Pancreas (tissue), 10 donors: Measurements from ENCODE around the gene NRCAM. TPM values are rescaled to one million over a fixed set of nuclear protein-coding genes. Genes with fewer than 3 reads are reported as not detected.

Source experiments
- ATAC-seq, 4 donors: fragments of 200-7000 bp; cut with Tn5 transposase; one replicate each; pipeline versions ENCODE4 v1.8.0 to v1.9.1; 2020; ENCODE audit warnings: mild to moderate bottlenecking in 4 of 4, moderate library complexity in 4 of 4
- DNase-seq, 6 donors: peaks; one replicate each; pipeline ENCODE4 v3.0.0-alpha.2; 2020
- FAIRE-seq: peaks from 2 replicates; lab custom pipeline; 2012; peaks lifted over from hg19 to GRCh38; lab: Jason Lieb, UNC
- H3K27ac ChIP-seq, 4 donors: fragments of 200-600 bp; sonication (generic); 1 replicate in 3 of 4; 2 replicates in 1 of 4; pipeline versions ENCODE4 v1.5.0 to v1.8.0; 2020
- H3K27me3 ChIP-seq, 4 donors: fragments of 200-600 bp; one replicate each; pipeline ENCODE4 v1.8.0; 2021
- H3K36me3 ChIP-seq, 3 donors: fragments of 200-600 bp; sonication (generic) in 1 of 3; one replicate each; pipeline versions ENCODE4 v1.5.0 to v1.8.0; 2020 to 2021
- H3K4me1 ChIP-seq, 3 donors: fragments of 200-600 bp; one replicate each; pipeline ENCODE4 v1.8.0; 2021
- H3K4me3 ChIP-seq, 4 donors: fragments of 200-600 bp; sonication (generic) in 2 of 4; one replicate each; pipeline versions ENCODE4 v1.5.0 to v1.8.0; 2020 to 2021
- H3K9me3 ChIP-seq, 4 donors: fragments of 200-600 bp; one replicate each; pipeline ENCODE4 v1.8.0; 2021
- WGBS, 2 donors: extraction: QIAGEN DNeasy Blood & Tissue Kit; methylation state at CpG; one replicate each; pipeline ENCODE4 v1.1.7; 2013; 5-methylcytosine and 5-hydroxymethylcytosine counted together
- intact Hi-C, 3 donors: fragments of 100-400 bp; cut with DNase I; formaldehyde crosslinking; loops; one replicate each; pipeline versions ENCODE4 v1.11.1 to v1.14.2; 2022
- polyA plus RNA-seq, 2 donors: library from polyadenylated mRNA; stranded (reverse); fragments of 200-250 nt; gene quantifications; one replicate each; pipeline ENCODE4 v1.2.3, GENCODE V29; 2013
- total RNA-seq, 6 donors: library from RNA; stranded (reverse); fragmentation: NEBNext Ultra II Directional in 4 of 6; extraction: Animal tissue kit (Norgen Biotek cat#: 25700) in 4 of 6; gene quantifications; one replicate each; pipeline versions ENCODE4 v1.2.1 to v1.2.4, GENCODE V29; 2021 to 2023
- TF ChIP-seq, protein P1 (sequence below), 4 donors: fragments of 200-600 bp; sonication (generic) in 3 of 4; IDR thresholded peaks; one replicate each; pipeline versions ENCODE4 v1.5.0 to v1.8.0; 2021; ENCODE audit warnings: antibody characterized with exemption in 4 of 4
- donor health status: healthy with polysubstance abuse.
- donor health status: DM: no; HTN: no; CAD: no; lungs with moderate emphysema.
- donor health status: DM: no; HTN: no; CAD: no.
- donor health status: control.
- donor health status: control.
- donor health status: Bipolar disorder and iron deficiency.
- donor health status: DM: yes; HTN: yes; CAD: no.
- donor health status: DM: no; HTN: no; CAD: no.
- donor health status: DM: no; HTN: no; CAD: no.
- donor health status: DM: yes; HTN: yes; CAD: no.

NRCAM gene
- total and polyA plus RNA-seq, 8 donors, result 14.1 to 53.6 (median 40.4) TPM

DNA sequence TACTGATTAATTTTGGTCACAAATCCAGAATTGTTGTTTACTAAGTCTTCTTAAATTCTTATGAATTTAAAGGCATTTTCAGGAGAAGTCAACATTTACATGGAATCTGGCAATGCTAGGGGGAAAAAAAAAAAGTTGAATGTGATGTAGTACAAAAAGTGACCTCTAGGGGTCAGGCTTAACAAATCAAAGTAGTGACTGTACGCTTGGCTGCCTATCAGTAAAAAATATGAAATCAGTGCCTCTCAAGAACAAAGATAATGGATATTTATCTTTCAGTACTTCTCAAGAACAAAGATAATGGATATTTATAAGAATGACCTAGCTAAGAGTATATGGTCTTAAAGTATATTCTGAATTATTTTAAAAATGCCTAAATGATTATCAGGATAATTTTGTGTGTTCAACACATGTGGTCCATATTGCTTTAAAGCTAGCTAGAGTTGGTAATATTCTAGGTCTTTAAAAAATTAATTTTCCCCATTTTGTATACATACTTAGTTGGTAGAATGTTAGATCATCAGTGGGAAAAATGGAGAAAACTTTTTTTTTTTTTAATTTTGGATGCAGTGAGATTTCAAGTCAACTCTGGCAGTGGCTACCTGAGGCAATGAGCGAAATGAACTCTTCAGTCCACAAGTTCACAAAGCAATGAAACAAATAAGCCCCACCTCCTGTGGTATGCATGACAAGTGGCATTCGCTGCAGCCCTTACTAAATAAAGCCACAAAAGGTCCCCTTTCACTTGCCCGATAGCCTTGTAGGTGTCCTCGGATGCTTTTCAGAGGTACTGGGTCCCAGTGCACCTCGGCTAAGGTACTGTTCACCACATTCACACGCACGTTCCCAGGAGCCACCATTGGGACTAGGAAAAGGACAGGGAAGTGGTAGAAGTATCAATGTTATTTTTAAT lies 274.9 kb downstream of the NRCAM start:
- FAIRE-seq (peak; percentile 88), ATAC-seq (peak; percentile 51 to 84 (median 76)), DNase-seq (no peak)
- no peak overlapping the region for H3K27ac ChIP-seq
- H3K36me3 ChIP-seq, result no peaks in the 10 kb centered on the region
- TF ChIP-seq, protein P1, sequence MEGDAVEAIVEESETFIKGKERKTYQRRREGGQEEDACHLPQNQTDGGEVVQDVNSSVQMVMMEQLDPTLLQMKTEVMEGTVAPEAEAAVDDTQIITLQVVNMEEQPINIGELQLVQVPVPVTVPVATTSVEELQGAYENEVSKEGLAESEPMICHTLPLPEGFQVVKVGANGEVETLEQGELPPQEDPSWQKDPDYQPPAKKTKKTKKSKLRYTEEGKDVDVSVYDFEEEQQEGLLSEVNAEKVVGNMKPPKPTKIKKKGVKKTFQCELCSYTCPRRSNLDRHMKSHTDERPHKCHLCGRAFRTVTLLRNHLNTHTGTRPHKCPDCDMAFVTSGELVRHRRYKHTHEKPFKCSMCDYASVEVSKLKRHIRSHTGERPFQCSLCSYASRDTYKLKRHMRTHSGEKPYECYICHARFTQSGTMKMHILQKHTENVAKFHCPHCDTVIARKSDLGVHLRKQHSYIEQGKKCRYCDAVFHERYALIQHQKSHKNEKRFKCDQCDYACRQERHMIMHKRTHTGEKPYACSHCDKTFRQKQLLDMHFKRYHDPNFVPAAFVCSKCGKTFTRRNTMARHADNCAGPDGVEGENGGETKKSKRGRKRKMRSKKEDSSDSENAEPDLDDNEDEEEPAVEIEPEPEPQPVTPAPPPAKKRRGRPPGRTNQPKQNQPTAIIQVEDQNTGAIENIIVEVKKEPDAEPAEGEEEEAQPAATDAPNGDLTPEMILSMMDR (IDR thresholded peaks at IDR 0.05), result peak; percentile 57 to 72 (median 66)
- H3K4me3 ChIP-seq, result no peak overlapping the region
- H3K9me3 ChIP-seq, result no peaks in the 10 kb centered on the region
- no peaks in the 10 kb centered on the region for H3K27me3 ChIP-seq
- WGBS, 2 donors, result 68 to 72% methylated on average over 8 of the region's 8 CpGs
- intact Hi-C loops, result loop anchor here in 2 of 3 donors (5.0 to 10.0 kb wide), 2 partner anchors 276 to 313 kb away; partner anchors contain the start of gene NRCAM (in 1 of the 2)
- H3K4me1 ChIP-seq, result peaks cover 0 to 7% (median 6%) of the 10 kb centered on the region in 3 donors

- TF ChIP-seq, protein P1 (IDR thresholded peaks at IDR 0.05), result no peak
- Histone ChIP-seq H3K27ac (peak overlapping the region in 1 of 4 donors; percentile 34), H3K36me3 (no peaks in the 10 kb centered on the region), H3K9me3 (no peaks in the 10 kb centered on the region), H3K4me1 (peaks cover 0 to 7% (median 6%) of the 10 kb centered on the region in 3 donors), H3K27me3 (no peaks in the 10 kb centered on the region), H3K4me3 (no peak overlapping the region)
- FAIRE-seq (no peak), ATAC-seq (peak; percentile 83 to 92 (median 90)), DNase-seq (peak; percentile 67 to 89 (median 75))
- intact Hi-C loops, result loop anchor here in 1 of 3 donors (10.0 kb wide), 1 partner anchor 316 kb away; no protein-coding TSS in a partner anchor
- WGBS, 2 donors, result 15 to 19% methylated on average over 3 of the region's 3 CpGs
Observed at GRCh38 chr7:108178398-108178797, 277.8 kb downstream of the NRCAM start.

- H3K27ac ChIP-seq, result no peak overlapping the region
- FAIRE-seq (no peak), DNase-seq (no peak), ATAC-seq (no peak)
- intact Hi-C loops, result loop anchor here in 1 of 3 donors (10.0 kb wide), 1 partner anchor 324 kb away; no protein-coding TSS in a partner anchor
- H3K4me3 ChIP-seq, result no peak overlapping the region
- 97 to 98% methylated on average over 8 of the region's 8 CpGs for WGBS, 2 donors
- no peaks in the 10 kb centered on the region for H3K36me3 ChIP-seq
- H3K4me1 ChIP-seq, result peaks cover 0 to 9% (median 3%) of the 10 kb centered on the region in 3 donors
- H3K27me3 ChIP-seq, result no peaks in the 10 kb centered on the region
- TF ChIP-seq, protein P1 (IDR thresholded peaks at IDR 0.05), result no peak
- no peaks in the 10 kb centered on the region for H3K9me3 ChIP-seq
Observed at GRCh38 chr7:108171164-108171563, 285.1 kb downstream of the NRCAM start.

DNA sequence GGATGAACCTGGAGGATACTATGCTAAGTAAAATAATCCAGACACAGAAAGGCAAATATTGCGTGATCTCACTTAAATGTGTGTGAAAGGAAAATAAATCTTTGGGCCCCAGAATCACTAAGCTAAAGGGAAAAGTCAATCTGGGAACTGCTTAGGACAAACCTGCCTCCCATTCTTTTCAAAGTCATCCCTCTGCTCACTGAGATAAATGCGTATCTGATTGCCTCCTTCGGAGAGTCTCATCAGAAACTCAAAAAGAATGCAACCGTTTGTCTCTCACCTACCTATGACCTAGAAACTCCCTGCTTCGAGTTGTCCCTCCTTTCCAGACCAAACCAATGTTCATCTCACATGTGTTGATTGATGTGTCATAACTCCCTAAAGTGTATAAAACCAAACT lies 286.0 kb downstream of the NRCAM start:
- FAIRE-seq, result no peak

More for the DNA sequence above, 286.0 kb downstream of the NRCAM start:
- intact Hi-C loops, result loop anchor here in 1 of 3 donors (10.0 kb wide), 1 partner anchor 325 kb away; no protein-coding TSS in a partner anchor
- no peak for DNase-seq
- Histone ChIP-seq H3K4me3 (no peak overlapping the region), H3K27me3 (no peaks in the 10 kb centered on the region), H3K9me3 (no peaks in the 10 kb centered on the region), H3K36me3 (no peaks in the 10 kb centered on the region), H3K4me1 (peaks cover 0 to 9% (median 3%) of the 10 kb centered on the region in 3 donors), H3K27ac (no peak overlapping the region)
- TF ChIP-seq, protein P1 (IDR thresholded peaks at IDR 0.05), result no peak
- 87 to 92% methylated on average over 5 of the region's 5 CpGs for WGBS, 2 donors
- ATAC-seq, result no peak
